CD14-positive monocyte (primary cell): ENCODE measurements around the gene ARHGAP11A. TPM values are rescaled to one million over a fixed set of nuclear protein-coding genes. Genes with fewer than 3 reads are reported as not detected.

Experiments used
- DNase-seq, 3 donors: peaks; one replicate each; pipeline ENCODE4 v3.0.0-alpha.2; 2011 to 2022
- H2AFZ ChIP-seq: 2 replicates; pipeline ENCODE4 v1.6.0; 2012; ENCODE audit warnings: mild to moderate bottlenecking, low read depth, low read length, inconsistent platforms; ENCODE audit not compliant: insufficient read depth, poor library complexity, severe bottlenecking
- H3K27ac ChIP-seq, 2 donors: 1 replicate in 1 of 2; 2 replicates in 1 of 2; pipeline ENCODE4 v1.5.1; 2012 to 2013; ENCODE audit warnings: low read length in 2 of 2, control low read depth in 1 of 2, inconsistent platforms in 1 of 2, low read depth in 1 of 2, mild to moderate bottlenecking in 1 of 2
- H3K27me3 ChIP-seq, 2 donors: one replicate each; pipeline versions ENCODE4 v1.6.0 to v1.6.1; 2011 to 2013; ENCODE audit warnings: low read length in 2 of 2; ENCODE audit not compliant: control insufficient read depth in 2 of 2, insufficient read depth in 2 of 2
- H3K36me3 ChIP-seq, 2 donors: replicated peaks in 1 of 2; 1 replicate in 1 of 2; 2 replicates in 1 of 2; pipeline versions ENCODE4 v1.5.1 to v1.6.1; 2012 to 2013; ENCODE audit warnings: low read length in 2 of 2, control low read depth in 1 of 2, inconsistent platforms in 1 of 2, mild to moderate bottlenecking in 1 of 2; ENCODE audit not compliant: insufficient read depth in 2 of 2, control insufficient read depth in 1 of 2
- H3K4me1 ChIP-seq, 2 donors: 1 replicate in 1 of 2; 2 replicates in 1 of 2; pipeline versions ENCODE4 v1.5.1 to v1.6.1; 2012 to 2013; ENCODE audit warnings: low read length in 2 of 2, control low read depth in 1 of 2, inconsistent platforms in 1 of 2, mild to moderate bottlenecking in 1 of 2, moderate library complexity in 1 of 2; ENCODE audit not compliant: insufficient read depth in 2 of 2, control insufficient read depth in 1 of 2
- H3K4me2 ChIP-seq: replicated peaks from 2 replicates; pipeline ENCODE3; 2012; ENCODE audit warnings: low read length, moderate library complexity, mild to moderate bottlenecking; ENCODE audit not compliant: poor library complexity, severe bottlenecking; ENCODE audit errors: extremely low read depth
- H3K4me3 ChIP-seq, 3 experiments: fragments of 200-600 bp in 1 of 3; sonication (generic) in 1 of 3; replicated peaks in 1 of 3; 1 replicate in 2 of 3; 2 replicates in 1 of 3; pipeline ENCODE4 v1.5.1; 2011 to 2013; ENCODE audit warnings: low read length in 3 of 3, mild to moderate bottlenecking in 3 of 3, control low read depth in 2 of 3, low read depth in 2 of 3, inconsistent platforms in 1 of 3, moderate library complexity in 1 of 3
- H3K79me2 ChIP-seq: 2 replicates; pipeline ENCODE4 v1.6.0; 2012; ENCODE audit warnings: mild to moderate bottlenecking, control low read depth, inconsistent platforms, low read length, moderate library complexity; ENCODE audit not compliant: insufficient read depth
- H3K9ac ChIP-seq: 2 replicates; pipeline ENCODE4 v1.6.0; 2017; ENCODE audit warnings: low read length, mild to moderate bottlenecking; ENCODE audit not compliant: insufficient read depth, poor library complexity, severe bottlenecking
- H3K9me3 ChIP-seq, 2 donors: replicated peaks in 1 of 2; 1 replicate in 1 of 2; 2 replicates in 1 of 2; pipeline versions ENCODE4 v1.5.1 to v1.6.1; 2012 to 2013; ENCODE audit warnings: low read length in 2 of 2, control low read depth in 1 of 2; ENCODE audit not compliant: control insufficient read depth in 1 of 2, insufficient read depth in 1 of 2
- H4K20me1 ChIP-seq: 2 replicates; pipeline ENCODE4 v1.6.0; 2012; ENCODE audit warnings: mild to moderate bottlenecking, low read length, control low read depth, moderate library complexity; ENCODE audit not compliant: insufficient read depth
- H3K27ac Mint-ChIP-seq, 7 donors: one replicate each; pipeline ENCODE4 v1.8.0; 2020; ENCODE audit warnings: mild to moderate bottlenecking in 7 of 7, mixed read lengths in 7 of 7, moderate library complexity in 6 of 7, inconsistent platforms in 2 of 7
- H3K27me3 Mint-ChIP-seq, 3 donors: one replicate each; pipeline ENCODE4 v1.8.0; 2021 to 2022; ENCODE audit warnings: low read depth in 3 of 3, mild to moderate bottlenecking in 3 of 3, mixed read lengths in 3 of 3, moderate library complexity in 3 of 3, inconsistent platforms in 1 of 3
- H3K36me3 Mint-ChIP-seq, 2 donors: one replicate each; pipeline ENCODE4 v1.8.0; 2020; ENCODE audit warnings: mixed read lengths in 2 of 2, inconsistent platforms in 1 of 2, mild to moderate bottlenecking in 1 of 2
- H3K4me1 Mint-ChIP-seq: one replicate; pipeline ENCODE4 v1.8.0; 2020; ENCODE audit warnings: mild to moderate bottlenecking, mixed read lengths
- H3K4me3 Mint-ChIP-seq, 2 donors: one replicate each; pipeline ENCODE4 v1.8.0; 2020; ENCODE audit warnings: mild to moderate bottlenecking in 2 of 2, mixed read lengths in 2 of 2, moderate library complexity in 1 of 2
- H3K9me3 Mint-ChIP-seq, 7 donors: one replicate each; pipeline ENCODE4 v1.8.0; 2020 to 2022; ENCODE audit warnings: mixed read lengths in 7 of 7, mild to moderate bottlenecking in 6 of 7, moderate library complexity in 6 of 7, inconsistent platforms in 2 of 7
- WGBS: methylation state at CpG from one replicate; pipeline ENCODE4 v1.1.5; 2013; ENCODE audit warnings: missing lambda C conversion rate; ENCODE audit not compliant: insufficient coverage; 5-methylcytosine and 5-hydroxymethylcytosine counted together
- intact Hi-C, 2 donors: fragments of 100-400 bp; cut with micrococcal nuclease; formaldehyde crosslinking; loops; one replicate each; pipeline versions ENCODE4 v1.15.0 to v1.15.1; 2023
- polyA plus RNA-seq, 3 donors: library from polyadenylated mRNA; depleted of rRNA in 1 of 3; unstranded in 2 of 3; stranded (reverse) in 1 of 3; fragments of 300-500 nt in 2 of 3; fragments of >200 nt in 1 of 3; fragmentation: Illumina TruSeq in 2 of 3; gene quantifications; 1 replicate in 2 of 3; 2 replicates in 1 of 3; pipeline ENCODE4 v1.2.3, GENCODE V29; 2012 to 2021
- TF ChIP-seq, protein P1 (sequence below): fragments of 200-600 bp; IDR thresholded peaks from one replicate; pipeline ENCODE4 v1.8.0; 2022; ENCODE audit warnings: antibody characterized with exemption, mild to moderate bottlenecking

The ARHGAP11A gene
- polyA plus RNA-seq, 3 donors: 0.91 to 1.6 (median 1.4) TPM

DNA sequence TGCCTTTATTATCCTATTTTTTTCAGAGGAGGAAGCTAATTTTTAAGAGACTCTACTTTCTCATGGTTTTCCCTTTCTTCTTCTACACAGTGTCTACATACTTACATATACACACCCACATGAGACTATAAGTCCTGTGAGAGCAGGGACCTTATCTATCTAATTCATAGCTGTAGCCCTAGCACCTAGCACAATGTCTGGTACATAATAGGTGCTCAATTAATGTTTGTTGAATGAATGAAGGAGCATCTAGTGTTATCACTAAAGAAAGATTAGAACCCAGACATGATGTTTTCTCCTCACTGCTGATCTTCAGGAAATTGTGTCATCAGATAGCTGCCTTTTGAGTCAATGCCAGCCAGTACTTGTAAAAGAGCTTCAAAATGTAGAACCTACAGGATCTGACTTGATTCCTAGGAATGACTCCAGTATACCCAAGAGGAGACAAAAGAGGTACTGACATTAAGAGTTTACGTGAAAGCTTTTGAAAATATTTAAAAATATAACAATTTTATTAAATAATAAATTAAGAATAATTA, 28.7 kb downstream of the ARHGAP11A start:
- Histone ChIP-seq H3K27me3 (peaks cover 0 to 3% of the 10 kb centered on the region in 2 donors), H2AFZ (no peak overlapping the region), H3K4me3 (no peak overlapping the region), H3K36me3 (peaks cover 8 to 49% of the 10 kb centered on the region in 2 donors), H3K27ac (no peak overlapping the region), H3K4me1 (no peaks in the 10 kb centered on the region), H3K9ac (no peak overlapping the region), H3K9me3 (no peaks in the 10 kb centered on the region), H4K20me1 (no peaks in the 10 kb centered on the region), H3K79me2 (peaks cover 3% of the 10 kb centered on the region), H3K4me2 (no peak overlapping the region)
- Mint-ChIP-seq H3K27me3 (peaks cover 7 to 12% (median 10%) of the 10 kb centered on the region in 3 donors), H3K27ac (no peak overlapping the region), H3K4me1 (peaks cover 7% of the 10 kb centered on the region), H3K4me3 (no peak overlapping the region), H3K36me3 (peaks cover 44 to 47% of the 10 kb centered on the region in 2 donors), H3K9me3 (no peaks in the 10 kb centered on the region)
- intact Hi-C loops: loop anchor here in 1 of 2 donors (10.0 kb wide), 1 partner anchor 61 kb away; no protein-coding TSS in a partner anchor
- no peak for DNase-seq
- TF ChIP-seq, protein P1, sequence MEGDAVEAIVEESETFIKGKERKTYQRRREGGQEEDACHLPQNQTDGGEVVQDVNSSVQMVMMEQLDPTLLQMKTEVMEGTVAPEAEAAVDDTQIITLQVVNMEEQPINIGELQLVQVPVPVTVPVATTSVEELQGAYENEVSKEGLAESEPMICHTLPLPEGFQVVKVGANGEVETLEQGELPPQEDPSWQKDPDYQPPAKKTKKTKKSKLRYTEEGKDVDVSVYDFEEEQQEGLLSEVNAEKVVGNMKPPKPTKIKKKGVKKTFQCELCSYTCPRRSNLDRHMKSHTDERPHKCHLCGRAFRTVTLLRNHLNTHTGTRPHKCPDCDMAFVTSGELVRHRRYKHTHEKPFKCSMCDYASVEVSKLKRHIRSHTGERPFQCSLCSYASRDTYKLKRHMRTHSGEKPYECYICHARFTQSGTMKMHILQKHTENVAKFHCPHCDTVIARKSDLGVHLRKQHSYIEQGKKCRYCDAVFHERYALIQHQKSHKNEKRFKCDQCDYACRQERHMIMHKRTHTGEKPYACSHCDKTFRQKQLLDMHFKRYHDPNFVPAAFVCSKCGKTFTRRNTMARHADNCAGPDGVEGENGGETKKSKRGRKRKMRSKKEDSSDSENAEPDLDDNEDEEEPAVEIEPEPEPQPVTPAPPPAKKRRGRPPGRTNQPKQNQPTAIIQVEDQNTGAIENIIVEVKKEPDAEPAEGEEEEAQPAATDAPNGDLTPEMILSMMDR: no peak
- WGBS: no CpG with 5 or more reads among the region's 1 CpG

DNA sequence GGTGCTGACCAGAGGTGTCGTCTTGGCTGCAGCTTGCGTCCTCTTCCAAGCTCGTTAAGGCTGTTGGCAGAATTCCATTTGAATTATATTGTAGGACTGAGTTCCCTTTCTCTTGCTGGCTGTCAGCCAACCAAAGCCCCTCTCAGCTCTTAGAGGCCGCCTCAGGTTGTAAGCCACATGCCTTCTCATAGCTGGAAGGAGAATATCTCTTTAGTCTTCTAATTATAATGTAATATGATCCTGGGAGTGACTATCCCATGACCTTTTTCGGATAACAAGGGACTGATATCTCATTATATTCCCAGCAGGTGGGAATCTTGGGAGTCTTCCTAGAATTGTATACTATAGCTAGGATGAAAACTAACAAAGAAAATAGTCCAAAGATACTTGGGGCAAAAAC, 31.0 kb downstream of the ARHGAP11A start:
- 68% methylated on average over 3 of the region's 5 CpGs for WGBS
- Histone ChIP-seq H3K79me2 (no peaks in the 10 kb centered on the region), H3K4me2 (no peak overlapping the region), H3K4me1 (no peaks in the 10 kb centered on the region), H3K27me3 (peaks cover 0 to 3% of the 10 kb centered on the region in 2 donors), H2AFZ (no peak overlapping the region), H3K9me3 (no peaks in the 10 kb centered on the region), H3K27ac (no peak overlapping the region), H3K4me3 (no peak overlapping the region), H4K20me1 (no peaks in the 10 kb centered on the region), H3K36me3 (peaks cover 4 to 49% of the 10 kb centered on the region in 2 donors), H3K9ac (no peak overlapping the region)
- no peak for DNase-seq
- H3K4me3 Mint-ChIP-seq: no peak overlapping the region
- H3K36me3 Mint-ChIP-seq: peaks cover 32 to 49% of the 10 kb centered on the region in 2 donors
- H3K27me3 Mint-ChIP-seq: peaks cover 3 to 7% (median 4%) of the 10 kb centered on the region in 3 donors
- H3K4me1 Mint-ChIP-seq: peaks cover 5% of the 10 kb centered on the region
- no peaks in the 10 kb centered on the region for H3K9me3 Mint-ChIP-seq
- no peak overlapping the region for H3K27ac Mint-ChIP-seq
- intact Hi-C loops: loop anchor here in 1 of 2 donors (10.0 kb wide), 1 partner anchor 59 kb away; no protein-coding TSS in a partner anchor
- TF ChIP-seq, protein P1: no peak
